Loucy (cell line): Measurements from ENCODE around the gene ADAM11.

ENCODE experiments used
- H2AFZ ChIP-seq: fragments of 200-600 bp; sonication (generic); 2 replicates; pipeline ENCODE4 v1.6.0; 2016; ENCODE audit warnings: antibody characterized with exemption, mild to moderate bottlenecking, low read length, moderate library complexity
- H3F3A ChIP-seq: fragments of 200-600 bp; 2 replicates; pipeline ENCODE4 v1.6.0; 2016; ENCODE audit warnings: antibody characterized with exemption, low read depth, mild to moderate bottlenecking
- H3K27me3 ChIP-seq: fragments of 200-600 bp; sonication (generic); 2 replicates; pipeline ENCODE4 v1.6.1; 2014; ENCODE audit warnings: low read length, mild to moderate bottlenecking; ENCODE audit not compliant: insufficient read depth, poor library complexity, severe bottlenecking
- H3K36me3 ChIP-seq: fragments of 200-600 bp; sonication (generic); 2 replicates; pipeline ENCODE4 v1.6.1; 2016; ENCODE audit warnings: low read length; ENCODE audit not compliant: insufficient read depth
- H3K4me1 ChIP-seq: fragments of 200-600 bp; sonication (generic); 2 replicates; pipeline ENCODE4 v1.5.1; 2014; ENCODE audit warnings: low read length, mild to moderate bottlenecking; ENCODE audit not compliant: insufficient read depth, poor library complexity, severe bottlenecking
- H3K4me2 ChIP-seq: fragments of 200-600 bp; sonication (generic); 2 replicates; pipeline ENCODE4 v1.6.0; 2014; ENCODE audit warnings: antibody characterized with exemption, low read length, low read depth, mild to moderate bottlenecking; ENCODE audit not compliant: poor library complexity, severe bottlenecking
- H3K4me3 ChIP-seq: fragments of 200-600 bp; sonication (generic); 2 replicates; pipeline ENCODE4 v1.5.1; 2014; ENCODE audit warnings: low read length, mild to moderate bottlenecking, mixed read lengths; ENCODE audit not compliant: poor library complexity, severe bottlenecking
- H3K79me2 ChIP-seq: fragments of 200-600 bp; sonication (generic); 2 replicates; pipeline ENCODE4 v1.6.1; 2014; ENCODE audit warnings: low read length; ENCODE audit not compliant: insufficient read depth
- H3K9ac ChIP-seq: fragments of 200-600 bp; sonication (generic); 2 replicates; pipeline ENCODE4 v1.6.0; 2014; ENCODE audit warnings: mild to moderate bottlenecking, low read depth, low read length, moderate library complexity; ENCODE audit not compliant: poor library complexity, severe bottlenecking
- H3K9me2 ChIP-seq: fragments of 200-600 bp; sonication (generic); replicated peaks from 2 replicates; pipeline ENCODE4 v1.6.1; 2016; ENCODE audit warnings: low read depth, low read length, mixed read lengths
- H3K9me3 ChIP-seq: fragments of 200-600 bp; sonication (generic); 2 replicates; pipeline ENCODE4 v1.6.1; 2014; ENCODE audit warnings: mild to moderate bottlenecking, antibody characterized with exemption, low read length, low read depth; ENCODE audit not compliant: insufficient read depth
- H4K20me1 ChIP-seq: fragments of 200-600 bp; sonication (generic); 2 replicates; pipeline ENCODE4 v1.6.0; 2014; ENCODE audit warnings: antibody characterized with exemption, low read length, mild to moderate bottlenecking; ENCODE audit not compliant: insufficient read depth, poor library complexity, severe bottlenecking
- CTCF ChIP-seq: fragments of 200-600 bp; sonication (generic); conservative IDR thresholded peaks from 2 replicates; pipeline ENCODE4 v1.5.1; 2014; ENCODE audit warnings: mild to moderate bottlenecking, antibody characterized with exemption, low read length
- EZH2phosphoT487 ChIP-seq: fragments of 200-600 bp; IDR thresholded peaks from 2 replicates; pipeline ENCODE4 v1.6.1; 2018; ENCODE audit warnings: antibody characterized with exemption, mild to moderate bottlenecking, moderate library complexity, borderline replicate concordance

Gene ADAM11

GRCh38 chr17:44768505-44769142 lies 9.8 kb downstream of the ADAM11 start:
- Histone ChIP-seq H2AFZ (0 out of 2 replicates have a peak overlapping the region, but pooled peaks have one; percentile 9), H4K20me1 (no peaks in the 10 kb centered on the region), H3K36me3 (no peaks in the 10 kb centered on the region), H3K9me2 (no peaks in the 10 kb centered on the region), H3K4me3 (peak overlapping the region; percentile 54), H3K4me2 (peak overlapping the region; percentile 87), H3K79me2 (no peaks in the 10 kb centered on the region), H3K9ac (peak overlapping the region; percentile 63), H3K27me3 (no peaks in the 10 kb centered on the region), H3K9me3 (no peaks in the 10 kb centered on the region), H3F3A (no peaks in the 10 kb centered on the region), H3K4me1 (peaks cover 31% of the 10 kb centered on the region)
- TF ChIP-seq EZH2phosphoT487: no peak
- no peak for TF ChIP-seq CTCF

- H3K9me3 ChIP-seq: no peaks in the 10 kb centered on the region
- H4K20me1 ChIP-seq: no peaks in the 10 kb centered on the region
- no peak for TF ChIP-seq CTCF
- no peak for TF ChIP-seq EZH2phosphoT487
Observed at GRCh38 chr17:44769230-44769629, 10.4 kb downstream of the ADAM11 start.

GRCh38 chr17:44769647-44770084 lies 10.9 kb downstream of the ADAM11 start:
- no peaks in the 10 kb centered on the region for H3K36me3 ChIP-seq
- H3F3A ChIP-seq: no peaks in the 10 kb centered on the region
- no peaks in the 10 kb centered on the region for H3K9me3 ChIP-seq
- H3K4me2 ChIP-seq: peak overlapping the region; percentile 87
- TF ChIP-seq EZH2phosphoT487 (no peak), CTCF (no peak)
- no peaks in the 10 kb centered on the region for H3K79me2 ChIP-seq
- no peaks in the 10 kb centered on the region for H3K27me3 ChIP-seq
- H2AFZ ChIP-seq: no peak overlapping the region
- H3K4me3 ChIP-seq: no peak overlapping the region
- H3K9me2 ChIP-seq: no peaks in the 10 kb centered on the region
- no peaks in the 10 kb centered on the region for H4K20me1 ChIP-seq
- H3K9ac ChIP-seq: peak overlapping the region; percentile 63
- peaks cover 31% of the 10 kb centered on the region for H3K4me1 ChIP-seq

More at GRCh38 chr17:44769230-44769629, 10.4 kb downstream of the ADAM11 start:
- H3K79me2 ChIP-seq: no peaks in the 10 kb centered on the region
- H3K9me2 ChIP-seq: no peaks in the 10 kb centered on the region
- peak overlapping the region; percentile 63 for H3K9ac ChIP-seq
- no peak overlapping the region for H3K4me3 ChIP-seq
- H2AFZ ChIP-seq: no peak overlapping the region
- peaks cover 31% of the 10 kb centered on the region for H3K4me1 ChIP-seq
- H3K4me2 ChIP-seq: peak overlapping the region; percentile 87
- H3K36me3 ChIP-seq: no peaks in the 10 kb centered on the region
- H3K27me3 ChIP-seq: no peaks in the 10 kb centered on the region
- no peaks in the 10 kb centered on the region for H3F3A ChIP-seq
